Astrocyte of the cerebellum (primary cell): ENCODE results near the gene SBNO2.

Experiments
- DNase-seq: peaks from one replicate; pipeline ENCODE4 v3.0.0-alpha.2; 2011; ENCODE audit warnings: low read depth
- H3K4me3 ChIP-seq: 2 replicates; pipeline ENCODE4 v1.5.1; 2011; ENCODE audit warnings: mild to moderate bottlenecking, low read depth, low read length, moderate library complexity
- CTCF ChIP-seq: IDR thresholded peaks from 2 replicates; pipeline ENCODE4 v1.5.1; 2012; ENCODE audit warnings: low read length, low read depth, moderate library complexity, mild to moderate bottlenecking; ENCODE audit errors: missing control alignments
- in situ Hi-C: cut with HindIII; loops from 2 replicates; pipeline ENCODE4 v1.10.0; 2017; ENCODE audit warnings: low sequenced_read_pairs

Gene SBNO2

GRCh38 chr19:1167687-1168571, 6.1 kb downstream of the SBNO2 start:
- H3K4me3 ChIP-seq, result peak overlapping the region; percentile 24
- DNase-seq, result no peak
- no peak for TF ChIP-seq CTCF
- in situ Hi-C loops, result no loop called here

- no peak for TF ChIP-seq CTCF
- in situ Hi-C loops, result no loop called here
- H3K4me3 ChIP-seq, result no peak overlapping the region
- DNase-seq, result no peak
Measured at GRCh38 chr19:1166872-1167573, 7.0 kb downstream of the SBNO2 start.

- TF ChIP-seq CTCF, result no peak
- no peak overlapping the region for H3K4me3 ChIP-seq
- no peak for DNase-seq
- in situ Hi-C loops, result no loop called here
Measured at GRCh38 chr19:1164684-1165531, 9.2 kb downstream of the SBNO2 start.

- H3K4me3 ChIP-seq, result no peak overlapping the region
- no peak for DNase-seq
- in situ Hi-C loops, result no loop called here
- TF ChIP-seq CTCF, result no peak
Measured at GRCh38 chr19:1163934-1164683, 10.0 kb downstream of the SBNO2 start.

- in situ Hi-C loops, result no loop called here
- no peak overlapping the region for H3K4me3 ChIP-seq
- DNase-seq, result no peak
- no peak for TF ChIP-seq CTCF
Measured at GRCh38 chr19:1163283-1163933, 10.7 kb downstream of the SBNO2 start.
